NCI-H187 (cell line): ENCODE data around the gene DNAJC13.
"Not testable (repeated sequence)": the region's sequence is repeated elsewhere in the genome, so short reads cannot be mapped to it uniquely, and the experiment has no call there.

ENCODE experiments used
- DNase-seq, 2 experiments: peaks; one replicate each; lab custom pipeline; 2025; lab: John Stamatoyannopoulos, UW

DNAJC13 gene

GRCh38 chr3:132416807-132417694 is at the start of gene DNAJC13:
Gene DNAJC13, plus strand, starts transcription at chr3:132417502. Its CDS starts 17,049 bp downstream, at chr3:132434551.
- peak; percentile 89 to 93 for DNase-seq

GRCh38 chr3:132368515-132368914 is 48.8 kb upstream of the DNAJC13 start:
- no peak for DNase-seq

GRCh38 chr3:132368962-132369361 is 48.3 kb upstream of the DNAJC13 start:
- no peak for DNase-seq

GRCh38 chr3:132376945-132377354 is 40.4 kb upstream of the DNAJC13 start:
- DNase-seq = not testable (repeated sequence)

GRCh38 chr3:132378048-132378762 is 39.1 kb upstream of the DNAJC13 start:
- no peak for DNase-seq

GRCh38 chr3:132378846-132379245 is 38.5 kb upstream of the DNAJC13 start:
- DNase-seq = no peak

- no peak for DNase-seq
Observed at GRCh38 chr3:132380920-132381319, 36.4 kb upstream of the DNAJC13 start.

GRCh38 chr3:132381348-132381944 is 35.9 kb upstream of the DNAJC13 start:
- DNase-seq = no peak

- DNase-seq = no peak
Observed at GRCh38 chr3:132382267-132382666, 35.0 kb upstream of the DNAJC13 start.

- no peak for DNase-seq
Observed at GRCh38 chr3:132382688-132383194, 34.6 kb upstream of the DNAJC13 start.

GRCh38 chr3:132386259-132386658 is 31.0 kb upstream of the DNAJC13 start:
- DNase-seq = no peak

- DNase-seq = not testable (repeated sequence)
Observed at GRCh38 chr3:132392675-132393074, 24.6 kb upstream of the DNAJC13 start.

GRCh38 chr3:132394320-132394719 is 23.0 kb upstream of the DNAJC13 start:
- no peak for DNase-seq

- DNase-seq = no peak
Observed at GRCh38 chr3:132395126-132395525, 22.2 kb upstream of the DNAJC13 start.

- no peak for DNase-seq
Observed at GRCh38 chr3:132396255-132396654, 21.0 kb upstream of the DNAJC13 start.

GRCh38 chr3:132396776-132397175 is 20.5 kb upstream of the DNAJC13 start:
- DNase-seq = not testable (repeated sequence)

- DNase-seq = peak in 1 of 2 experiments; percentile 7
Observed at GRCh38 chr3:132399054-132399929, 18.0 kb upstream of the DNAJC13 start.

- DNase-seq = no peak
Observed at GRCh38 chr3:132401255-132401654, 16.0 kb upstream of the DNAJC13 start.

- no peak for DNase-seq
Observed at GRCh38 chr3:132404276-132404675, 13.0 kb upstream of the DNAJC13 start.

GRCh38 chr3:132405188-132405587 is 12.1 kb upstream of the DNAJC13 start:
- DNase-seq = no peak

GRCh38 chr3:132405609-132406299 is 11.5 kb upstream of the DNAJC13 start:
- no peak for DNase-seq
